Body of pancreas (tissue), 4 donors: ENCODE data around the gene DOK1. TPM values are rescaled to one million over a fixed set of nuclear protein-coding genes. Genes with fewer than 3 reads are reported as not detected.

Experiments
- ATAC-seq: fragments of 150-250 bp; one replicate; pipeline ENCODE4 v1.9.1; 2016
- DNase-seq, 4 donors: peaks; one replicate each; pipeline ENCODE4 v3.0.0-alpha.2; 2019
- H3K27ac ChIP-seq, 4 donors: fragments of 200-600 bp; sonication (generic); 1 replicate in 3 of 4; 2 replicates in 1 of 4; pipeline versions ENCODE4 v1.5.1 to v1.6.1; 2016 to 2019; ENCODE audit warnings: mild to moderate bottlenecking in 1 of 4, mixed read lengths in 1 of 4, moderate library complexity in 1 of 4
- H3K27me3 ChIP-seq, 2 donors: fragments of 200-600 bp; sonication (generic); one replicate each; pipeline ENCODE4 v1.6.0; 2016; ENCODE audit warnings: mild to moderate bottlenecking in 1 of 2
- H3K36me3 ChIP-seq, 2 donors: fragments of 200-600 bp; sonication (generic); replicated peaks in 1 of 2; 2 replicates each; pipeline ENCODE4 v1.5.1; 2016; ENCODE audit warnings: low read depth in 2 of 2; ENCODE audit not compliant: insufficient read depth in 1 of 2
- H3K4me1 ChIP-seq: fragments of 200-600 bp; sonication (generic); one replicate; pipeline ENCODE4 v1.6.0; 2016
- H3K4me3 ChIP-seq, 2 donors: fragments of 200-600 bp; sonication (generic); 1 replicate in 1 of 2; 2 replicates in 1 of 2; pipeline ENCODE4 v1.5.1; 2016 to 2019
- H3K9me3 ChIP-seq, 3 donors: fragments of 200-600 bp; sonication (generic); 1 replicate in 2 of 3; 2 replicates in 1 of 3; pipeline ENCODE4 v1.5.1; 2016
- POLR2A ChIP-seq, 3 donors: fragments of 450-650 bp; IDR thresholded peaks; one replicate each; pipeline ENCODE4 v1.6.1; 2016; ENCODE audit warnings: antibody characterized with exemption in 3 of 3, mild to moderate bottlenecking in 2 of 3
- WGBS, 2 donors: methylation state at CpG; one replicate each; pipeline ENCODE4 v1.1.5; 2017; 5-methylcytosine and 5-hydroxymethylcytosine counted together
- intact Hi-C: fragments of 100-400 bp; cut with DNase I; formaldehyde crosslinking; loops from one replicate; pipeline ENCODE4 v1.15.1; 2023
- total RNA-seq, 2 donors: library from RNA; depleted of rRNA; stranded (reverse); fragments of >200 nt; gene quantifications; one replicate each; pipeline ENCODE4 v1.1.0, GENCODE V29; 2016
- TF ChIP-seq, protein P1 (sequence below), 7 experiments: fragments of 450-650 bp in 4 of 7; fragments of 200-600 bp in 3 of 7; sonication (generic) in 3 of 7; IDR thresholded peaks; one replicate each; pipeline ENCODE4 v1.5.1; 2016 to 2019; ENCODE audit warnings: antibody characterized with exemption in 7 of 7

DOK1 gene
- total RNA-seq, 2 donors from 2014 or later = 9.2 to 15.3 TPM

DNA sequence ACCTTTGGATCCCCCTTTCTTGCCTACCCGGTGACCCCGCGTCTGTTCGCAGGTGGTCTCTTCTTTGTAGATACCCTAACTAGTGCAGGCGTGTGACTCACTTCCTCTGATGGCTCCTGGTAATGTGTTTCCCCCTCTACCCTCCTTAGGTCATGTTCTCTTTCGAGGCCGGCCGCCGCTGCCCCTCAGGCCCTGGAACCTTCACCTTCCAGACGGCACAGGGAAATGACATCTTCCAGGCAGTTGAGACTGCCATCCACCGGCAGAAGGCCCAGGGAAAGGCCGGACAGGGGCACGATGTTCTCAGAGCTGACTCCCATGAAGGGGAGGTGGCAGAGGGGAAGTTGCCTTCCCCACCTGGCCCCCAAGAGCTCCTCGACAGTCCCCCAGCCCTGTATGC, 1.6 kb downstream of the DOK1 start:
- DNase-seq (no peak), ATAC-seq (no peak)
- Histone ChIP-seq H3K36me3 (no peaks in the 10 kb centered on the region), H3K4me1 (peaks cover 16% of the 10 kb centered on the region), H3K27me3 (no peaks in the 10 kb centered on the region), H3K9me3 (no peaks in the 10 kb centered on the region), H3K27ac (no peak overlapping the region), H3K4me3 (no peak overlapping the region)
- TF ChIP-seq, protein P1, sequence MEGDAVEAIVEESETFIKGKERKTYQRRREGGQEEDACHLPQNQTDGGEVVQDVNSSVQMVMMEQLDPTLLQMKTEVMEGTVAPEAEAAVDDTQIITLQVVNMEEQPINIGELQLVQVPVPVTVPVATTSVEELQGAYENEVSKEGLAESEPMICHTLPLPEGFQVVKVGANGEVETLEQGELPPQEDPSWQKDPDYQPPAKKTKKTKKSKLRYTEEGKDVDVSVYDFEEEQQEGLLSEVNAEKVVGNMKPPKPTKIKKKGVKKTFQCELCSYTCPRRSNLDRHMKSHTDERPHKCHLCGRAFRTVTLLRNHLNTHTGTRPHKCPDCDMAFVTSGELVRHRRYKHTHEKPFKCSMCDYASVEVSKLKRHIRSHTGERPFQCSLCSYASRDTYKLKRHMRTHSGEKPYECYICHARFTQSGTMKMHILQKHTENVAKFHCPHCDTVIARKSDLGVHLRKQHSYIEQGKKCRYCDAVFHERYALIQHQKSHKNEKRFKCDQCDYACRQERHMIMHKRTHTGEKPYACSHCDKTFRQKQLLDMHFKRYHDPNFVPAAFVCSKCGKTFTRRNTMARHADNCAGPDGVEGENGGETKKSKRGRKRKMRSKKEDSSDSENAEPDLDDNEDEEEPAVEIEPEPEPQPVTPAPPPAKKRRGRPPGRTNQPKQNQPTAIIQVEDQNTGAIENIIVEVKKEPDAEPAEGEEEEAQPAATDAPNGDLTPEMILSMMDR (IDR thresholded peaks at IDR 0.05) = no peak
- TF ChIP-seq POLR2A (IDR thresholded peaks at IDR 0.05) = no peak
- WGBS, 2 donors = 89 to 95% methylated on average over 10 to 14 of the region's 14 CpGs
- intact Hi-C loops = no loop called here

DNA sequence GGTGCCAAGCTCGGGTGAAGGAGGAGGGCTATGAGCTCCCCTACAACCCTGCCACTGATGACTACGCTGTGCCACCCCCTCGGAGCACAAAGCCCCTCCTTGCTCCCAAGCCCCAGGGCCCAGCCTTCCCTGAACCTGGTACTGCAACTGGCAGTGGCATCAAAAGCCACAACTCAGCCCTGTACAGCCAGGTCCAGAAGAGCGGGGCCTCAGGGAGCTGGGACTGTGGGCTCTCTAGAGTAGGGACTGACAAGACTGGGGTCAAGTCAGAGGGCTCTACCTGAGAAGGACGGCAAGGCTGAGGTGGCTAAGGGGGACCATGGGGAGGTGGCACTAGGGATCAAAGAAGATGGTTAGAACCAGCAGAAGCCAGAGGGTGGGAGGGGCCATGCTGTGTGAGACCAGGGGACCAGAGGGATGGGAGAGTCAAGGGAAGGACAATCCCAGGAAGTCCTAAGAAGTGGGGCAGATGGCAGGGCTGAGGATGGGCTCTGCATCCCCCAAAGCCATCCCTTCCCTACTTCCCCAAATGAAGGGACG, 2.4 kb downstream of the DOK1 start:
- Histone ChIP-seq H3K36me3 (no peaks in the 10 kb centered on the region), H3K27ac (no peak overlapping the region), H3K4me1 (peaks cover 16% of the 10 kb centered on the region), H3K9me3 (no peaks in the 10 kb centered on the region), H3K4me3 (no peak overlapping the region), H3K27me3 (no peaks in the 10 kb centered on the region)
- TF ChIP-seq POLR2A (IDR thresholded peaks at IDR 0.05) = no peak
- TF ChIP-seq, protein P1 (IDR thresholded peaks at IDR 0.05) = no peak
- 89 to 96% methylated on average over 6 of the region's 6 CpGs for WGBS, 2 donors
- intact Hi-C loops = no loop called here
- DNase-seq (no peak), ATAC-seq (no peak)

DNA sequence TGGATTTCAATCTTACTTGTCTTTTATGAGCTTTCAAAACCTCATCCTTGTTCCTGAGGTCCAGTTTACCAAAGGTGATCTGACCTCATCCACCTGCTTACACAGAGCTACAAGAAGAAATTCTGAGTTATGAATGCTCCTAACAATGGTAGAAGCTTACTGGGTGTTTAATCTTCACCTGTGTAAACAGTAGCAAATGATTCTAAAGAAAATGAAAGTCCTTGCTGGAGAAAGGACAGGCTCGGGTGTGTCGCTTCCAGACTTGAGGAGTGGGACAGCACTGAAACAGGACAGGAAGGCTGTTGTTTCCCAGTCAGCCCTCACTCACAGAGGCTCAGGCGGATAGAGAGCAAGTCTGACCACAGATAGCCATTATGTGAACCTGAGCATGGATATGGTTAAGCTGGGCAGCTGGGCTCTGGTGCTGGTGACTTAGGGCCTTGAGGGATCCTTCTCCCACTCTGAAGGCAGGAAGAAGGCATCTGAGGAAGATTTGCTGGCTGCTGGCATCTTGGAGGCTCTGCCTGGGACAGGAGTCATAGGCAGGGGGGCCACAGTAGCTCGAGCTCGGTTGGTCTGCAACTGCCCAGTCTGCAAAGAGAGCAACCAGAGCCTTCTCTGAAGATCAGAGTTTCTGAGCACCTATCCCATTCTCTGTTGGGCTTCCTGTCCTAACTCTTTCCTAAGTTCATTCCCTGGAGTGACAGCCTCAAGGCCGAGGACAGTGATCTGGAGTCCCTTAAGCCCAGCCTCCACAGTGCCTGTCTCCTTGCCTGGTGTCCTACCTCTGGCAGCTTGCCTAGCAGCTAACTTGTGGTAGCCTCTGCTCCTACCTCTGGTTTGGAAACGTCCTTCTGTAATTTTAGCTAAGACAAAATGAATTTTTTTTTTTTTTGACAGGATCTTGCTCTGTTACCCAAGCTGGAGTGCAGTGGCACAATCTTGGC, 4.0 kb downstream of the DOK1 start:
- Histone ChIP-seq H3K27me3 (no peaks in the 10 kb centered on the region), H3K36me3 (no peaks in the 10 kb centered on the region), H3K9me3 (no peaks in the 10 kb centered on the region), H3K4me1 (peaks cover 12% of the 10 kb centered on the region), H3K4me3 (no peak overlapping the region), H3K27ac (no peak overlapping the region)
- ATAC-seq (no peak), DNase-seq (no peak)
- TF ChIP-seq POLR2A (IDR thresholded peaks at IDR 0.05) = no peak
- TF ChIP-seq, protein P1 (IDR thresholded peaks at IDR 0.05) = no peak
- WGBS, 2 donors = 54 to 55% methylated on average over 7 of the region's 7 CpGs
- intact Hi-C loops = no loop called here

DNA sequence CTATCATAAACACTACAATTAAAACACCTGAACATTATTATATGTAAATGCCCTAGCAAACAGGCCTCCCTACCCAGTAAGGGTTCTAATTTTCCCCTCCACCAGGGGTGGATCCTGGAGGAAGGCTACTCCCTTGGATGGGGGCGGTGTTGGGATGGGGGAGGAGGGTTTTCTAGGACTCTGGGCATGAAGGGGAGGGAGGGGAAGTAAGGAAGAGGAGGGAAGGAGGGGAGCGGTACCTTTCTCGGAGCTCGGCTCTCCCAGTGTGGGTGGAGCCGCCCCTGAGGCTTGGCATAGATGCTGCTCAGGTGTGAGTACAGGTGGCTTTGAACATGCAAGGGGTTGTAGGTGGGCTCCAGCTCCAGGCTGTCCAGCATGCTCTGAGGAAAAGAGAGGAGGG, 5.4 kb downstream of the DOK1 start:
- H3K27me3 ChIP-seq = no peaks in the 10 kb centered on the region
- no peaks in the 10 kb centered on the region for H3K9me3 ChIP-seq
- no peak for ATAC-seq
- no peak for DNase-seq
- H3K4me1 ChIP-seq = peaks cover 8% of the 10 kb centered on the region
- no peak overlapping the region for H3K27ac ChIP-seq
- no peak for TF ChIP-seq POLR2A (IDR thresholded peaks at IDR 0.05)
- TF ChIP-seq, protein P1 (IDR thresholded peaks at IDR 0.05) = no peak
- WGBS, 2 donors = 42 to 52% methylated on average over 5 of the region's 5 CpGs
- no peak overlapping the region for H3K4me3 ChIP-seq
- H3K36me3 ChIP-seq = no peaks in the 10 kb centered on the region
- intact Hi-C loops = no loop called here
